Breast epithelium (tissue), 3 donors: Measurements from ENCODE around the gene TUBB2B.

Experiments used
- CTCF ChIP-seq, 3 donors: fragments of 450-650 bp; IDR thresholded peaks; one replicate each; pipeline ENCODE4 v1.5.1; 2016 to 2017; ENCODE audit warnings: antibody characterized with exemption in 3 of 3, mild to moderate bottlenecking in 3 of 3, moderate library complexity in 3 of 3
- POLR2A ChIP-seq: fragments of 450-650 bp; IDR thresholded peaks from one replicate; pipeline ENCODE4 v1.6.1; 2016; ENCODE audit warnings: antibody characterized with exemption, mild to moderate bottlenecking, moderate library complexity
- POLR2AphosphoS5 ChIP-seq, 3 donors: sonication (generic); formaldehyde crosslinking; IDR thresholded peaks; one replicate each; pipeline ENCODE4 v1.6.1; 2017; ENCODE audit warnings: antibody characterized with exemption in 3 of 3

GRCh38 chr6:3199382-3199781 lies 28.1 kb downstream of the TUBB2B start:
- no peak for TF ChIP-seq CTCF (IDR thresholded peaks at IDR 0.05)
- TF ChIP-seq POLR2AphosphoS5 (IDR thresholded peaks at IDR 0.05), result no peak
- TF ChIP-seq POLR2A, result no peak
